K562 (cell line): ENCODE results near the gene CDC14B. TPM values are rescaled to one million over a fixed set of nuclear protein-coding genes. Genes with fewer than 3 reads are reported as not detected.

Experiments
- ATAC-seq: fragments of 200-7000 bp; cut with Tn5 transposase; 3 replicates; pipeline ENCODE4 v1.9.1; 2020; ENCODE audit warnings: moderate library complexity
- BruUV-seq: library from RNA; stranded (reverse); fragments of 400-500 nt; replicated peaks from 2 replicates; lab custom pipeline; 2021; lab: Mats Ljungman, UMichigan
- CTCF ChIA-PET: fragments of 300-600 bp; formaldehyde crosslinking; extraction: SDS; loops from one replicate; lab custom pipeline; 2021; ENCODE audit warnings: low intra/inter-chr PET ratio; lab: Yijun Ruan, JAX
- POLR2A ChIA-PET: fragments of 300-600, 350-650 bp; sonication (Branson Sonifier 250); formaldehyde crosslinking; extraction: SDS; loops from one replicate; lab custom pipeline; 2021; ENCODE audit warnings: antibody characterized with exemption, inconsistent platforms; lab: Yijun Ruan, JAX
- DNase-seq, 4 experiments: peaks; one replicate each; pipeline versions ENCODE4 v3.0.0 to v3.0.0-alpha.2; 2011 to 2018; ENCODE audit warnings: low spot score in 3 of 4, mixed read lengths in 3 of 4; ENCODE audit errors: extremely low read depth in 1 of 4
- FAIRE-seq: peaks from 2 replicates; lab custom pipeline; 2011; peaks lifted over from hg19 to GRCh38; lab: Jason Lieb, UNC
- H2AFZ ChIP-seq: 2 replicates; pipeline ENCODE4 v1.6.0; 2011; ENCODE audit warnings: low read depth, low read length, control low read depth, inconsistent platforms
- H3K27ac ChIP-seq: fragments of 200-600 bp; 3 replicates; pipeline ENCODE4 v1.8.0; 2011; ENCODE audit warnings: low read depth, mild to moderate bottlenecking, control low read depth, inconsistent platforms, low read length, moderate library complexity, mixed read lengths; ENCODE audit errors: extremely low read depth
- H3K27me3 ChIP-seq, 2 experiments: fragments of 300-600 bp in 1 of 2; 2 replicates in 1 of 2; 3 replicates in 1 of 2; pipeline versions ENCODE4 v1.6.0 to v1.8.0; 2011; ENCODE audit warnings: inconsistent platforms in 2 of 2, low read length in 2 of 2, mild to moderate bottlenecking in 1 of 2, mixed read lengths in 1 of 2, moderate library complexity in 1 of 2; ENCODE audit not compliant: control insufficient read depth in 2 of 2, insufficient read depth in 2 of 2
- H3K36me3 ChIP-seq: fragments of 300-600 bp; 3 replicates; pipeline ENCODE4 v1.8.0; 2011; ENCODE audit warnings: mild to moderate bottlenecking, low read length, inconsistent platforms; ENCODE audit not compliant: control insufficient read depth, insufficient read depth
- H3K4me1 ChIP-seq, 2 experiments: fragments of 200-600 bp in 1 of 2; replicated peaks in 1 of 2; 2 replicates in 1 of 2; 3 replicates in 1 of 2; pipeline versions ENCODE4 v1.5.1 to v1.8.0; 2011; ENCODE audit warnings: inconsistent platforms in 2 of 2, low read length in 2 of 2, mild to moderate bottlenecking in 1 of 2, mixed read lengths in 1 of 2, moderate library complexity in 1 of 2; ENCODE audit not compliant: control insufficient read depth in 2 of 2, insufficient read depth in 2 of 2
- H3K4me2 ChIP-seq: 2 replicates; pipeline ENCODE4 v1.6.1; 2011; ENCODE audit warnings: low read length, control low read depth, inconsistent platforms, mixed read lengths; ENCODE audit not compliant: insufficient read depth
- H3K4me3 ChIP-seq: fragments of 200-600 bp; sonication (generic), shearing (Covaris generic); 2 replicates; pipeline ENCODE4 v1.5.1; 2016; ENCODE audit warnings: control low read depth, inconsistent platforms
- H3K79me2 ChIP-seq: fragments of 200-600 bp; 3 replicates; pipeline ENCODE4 v1.8.0; 2011; ENCODE audit warnings: low read length, inconsistent platforms; ENCODE audit not compliant: control insufficient read depth, insufficient read depth
- H3K9ac ChIP-seq, 2 experiments: 2 replicates each; pipeline versions ENCODE4 v1.6.0 to v1.6.1; 2011; ENCODE audit warnings: low read depth in 2 of 2, low read length in 2 of 2, control low read depth in 1 of 2, inconsistent platforms in 1 of 2, mild to moderate bottlenecking in 1 of 2, mixed read lengths in 1 of 2; ENCODE audit not compliant: insufficient read depth in 1 of 2
- H3K9me1 ChIP-seq: one replicate; pipeline ENCODE4 v1.6.0; 2011; ENCODE audit warnings: inconsistent platforms, mild to moderate bottlenecking, low read length, moderate library complexity; ENCODE audit not compliant: control insufficient read depth, insufficient read depth
- H3K9me3 ChIP-seq: replicated peaks from 2 replicates; pipeline ENCODE4 v1.5.1; 2011; ENCODE audit warnings: low read depth, low read length, inconsistent platforms; ENCODE audit not compliant: control insufficient read depth, insufficient read depth
- H4K20me1 ChIP-seq: replicated peaks from 2 replicates; pipeline ENCODE4 v1.6.1; 2011; ENCODE audit warnings: low read length, inconsistent platforms, mixed read lengths; ENCODE audit not compliant: control insufficient read depth, insufficient read depth
- CEBPZ ChIP-seq: fragments of 150-350 bp; IDR thresholded peaks from 2 replicates; pipeline ENCODE4 v1.6.1; 2014; ENCODE audit warnings: low read depth, mild to moderate bottlenecking, low read length, borderline replicate concordance
- CTCF ChIP-seq, 3 experiments: IDR thresholded peaks in 2 of 3; conservative IDR thresholded peaks in 1 of 3; 2 replicates each; pipeline ENCODE4 v1.5.1; 2011 to 2012; ENCODE audit warnings: low read length in 3 of 3, mild to moderate bottlenecking in 3 of 3, control low read depth in 2 of 3, improper control_type of control experiment in 1 of 3, inconsistent platforms in 1 of 3, low read depth in 1 of 3, mixed read lengths in 1 of 3, moderate library complexity in 1 of 3; ENCODE audit not compliant: insufficient read depth in 2 of 3
- EP300 ChIP-seq: IDR thresholded peaks from 2 replicates; pipeline ENCODE4 v1.6.1; 2012; ENCODE audit warnings: low read length, improper control_type of control experiment
- GTF2B ChIP-seq: IDR thresholded peaks from 2 replicates; pipeline ENCODE4 v1.6.1; 2011; ENCODE audit not compliant: insufficient read length; ENCODE audit errors: extremely low read depth
- HOXB6 ChIP-seq: fragments of 250-450 bp; sonication (Bioruptor Pico); IDR thresholded peaks from 2 replicates; pipeline ENCODE4 v1.5.1; 2022; ENCODE audit warnings: mild to moderate bottlenecking, borderline replicate concordance
- PRPF4 ChIP-seq: fragments of 200-400 bp; formaldehyde crosslinking; IDR thresholded peaks from one replicate; pipeline ENCODE4 v1.6.1; 2017; ENCODE audit warnings: low read length, low read depth, mild to moderate bottlenecking; ENCODE audit not compliant: insufficient read depth, poor library complexity, severe bottlenecking
- TCFL5 ChIP-seq: fragments of 250-450 bp; sonication (Bioruptor Pico); conservative IDR thresholded peaks from 2 replicates; pipeline ENCODE4 v1.6.1; 2021; ENCODE audit warnings: mild to moderate bottlenecking, moderate library complexity, matching md5 sums
- ZBTB2 ChIP-seq: fragments of 450-650 bp; IDR thresholded peaks from 2 replicates; pipeline ENCODE4 v1.6.1; 2016; ENCODE audit warnings: antibody characterized with exemption
- ZNF217 ChIP-seq: sonication (generic); formaldehyde crosslinking; IDR thresholded peaks from 2 replicates; pipeline ENCODE4 v1.8.0; 2022; ENCODE audit warnings: mild to moderate bottlenecking, missing genetic modification reagents
- ZNF280B ChIP-seq: fragments of 250-450 bp; sonication (Bioruptor Pico); IDR thresholded peaks from 2 replicates; pipeline ENCODE4 v1.5.1; 2021; ENCODE audit warnings: mild to moderate bottlenecking
- WGBS: fragments of 100-300 bp; shearing (Covaris generic); methylation state at CpG from one replicate; pipeline ENCODE4 v1.1.6; 2016; ENCODE audit warnings: low coverage, mixed read lengths; ENCODE audit not compliant: insufficient coverage; ENCODE audit errors: missing lambda C conversion rate; 5-methylcytosine and 5-hydroxymethylcytosine counted together
- in situ Hi-C: fragments of 300-500 bp; cut with MboI; formaldehyde crosslinking; loops from 4 replicates; pipeline ENCODE4 v1.15.0; 2018; ENCODE audit warnings: inconsistent platforms, mixed read lengths
- intact Hi-C: fragments of 100-400 bp; cut with micrococcal nuclease; formaldehyde crosslinking; loops from 2 replicates; pipeline ENCODE4 v1.14.2; 2022
- polyA plus RNA-seq, 8 experiments: library from polyadenylated mRNA; depleted of rRNA in 4 of 8; stranded (reverse) in 5 of 8; unstranded in 3 of 8; fragments of >200 nt; fragmentation: Nextera tagmentation in 2 of 8; fragmentation: Illumina TruSeq in 1 of 8; extraction: Ambion mirVana in 2 of 8; extraction: Trizol in 1 of 8; gene quantifications; 2 replicates each; pipeline versions ENCODE4 v1.2.1 to v1.2.3, GENCODE V29; 2011 to 2014; ENCODE audit warnings: inconsistent platforms in 1 of 8, missing spikeins in 1 of 8
- total RNA-seq, 7 experiments: library from RNA; depleted of rRNA in 6 of 7; stranded (reverse); fragments of >200 nt in 6 of 7; fragmentation: Illumina TruSeq in 2 of 7; extraction: Trizol in 2 of 7; gene quantifications; 2 replicates each; pipeline versions ENCODE4 v1.2.1 to v1.2.3, GENCODE V29; 2011 to 2021; ENCODE audit warnings: low replicate concordance in 1 of 7

Gene CDC14B
- total and polyA plus RNA-seq, 9 of the 15 experiments (the other 6 are each of a cell fraction or from before 2014, with no cell fraction given), result 1.4 to 6.0 (median 3.8) TPM

GRCh38 chr9:96505316-96505991 is 114.2 kb downstream of the CDC14B start:
- ChIA-PET CTCF (no interaction called here), POLR2A (no interaction called here)
- no peak overlapping the region for H3K4me2 ChIP-seq
- intact Hi-C loops, result no loop called here
- peaks cover 0 to 15% of the 10 kb centered on the region in 2 experiments; a peak in 4 of 5 replicates for H3K27me3 ChIP-seq
- no peak for DNase-seq
- no peaks in the 10 kb centered on the region for H3K9me1 ChIP-seq
- H3K36me3 ChIP-seq, result no peaks in the 10 kb centered on the region
- H2AFZ ChIP-seq, result no peak overlapping the region
- ATAC-seq, result no peak
- no peak for FAIRE-seq
- H4K20me1 ChIP-seq, result no peaks in the 10 kb centered on the region
- H3K9ac ChIP-seq, result no peak overlapping the region
- no peaks in the 10 kb centered on the region for H3K4me1 ChIP-seq
- no peaks in the 10 kb centered on the region for H3K9me3 ChIP-seq
- BruUV-seq, result no TSS peak
- H3K27ac ChIP-seq, result no peak overlapping the region
- WGBS, result 24% methylated on average over 12 of the region's 13 CpGs
- H3K4me3 ChIP-seq, result no peak overlapping the region
- in situ Hi-C loops, result no loop called here
- H3K79me2 ChIP-seq, result no peaks in the 10 kb centered on the region
- TF ChIP-seq EP300, result no peak
- no peak for TF ChIP-seq ZBTB2
- TF ChIP-seq PRPF4, result no peak
- TF ChIP-seq TCFL5 (CRISPR knock-in tag), result no peak
- TF ChIP-seq CEBPZ, result no peak
- TF ChIP-seq CTCF (IDR thresholded peaks at IDR 0.05 in 2 of 3, conservative IDR thresholded peaks at IDR 0.05 in 1 of 3; ENCODE audit: insufficient read depth in 2 of 3, low read depth in 1 of 3, low read length in 3 of 3), result no peak
- TF ChIP-seq HOXB6 (CRISPR knock-in tag), result no peak
- TF ChIP-seq ZNF217 (CRISPR knock-in tag), result no peak
- no peak for TF ChIP-seq GTF2B
- TF ChIP-seq ZNF280B (CRISPR knock-in tag), result no peak
